Heart right ventricle (tissue), 16 donors: ENCODE results near the gene AHCY. TPM values are rescaled to one million over a fixed set of nuclear protein-coding genes. Genes with fewer than 3 reads are reported as not detected.

Experiments
- ATAC-seq, 8 donors: fragments of 200-7000 bp; cut with Tn5 transposase; one replicate each; pipeline ENCODE4 v1.9.1; 2020; ENCODE audit warnings: mild to moderate bottlenecking in 8 of 8, moderate library complexity in 8 of 8, moderate number of reproducible peaks in 1 of 8
- DNase-seq, 2 donors: peaks; one replicate each; pipeline ENCODE4 v3.0.0-alpha.2; 2020
- H3K27ac ChIP-seq, 10 donors: fragments of 200-600 bp; sonication (generic) in 2 of 10; one replicate each; pipeline versions ENCODE4 v1.5.0 to v1.8.0; 2020 to 2022; ENCODE audit warnings: mild to moderate bottlenecking in 3 of 10
- H3K27me3 ChIP-seq, 7 donors: fragments of 200-600 bp; one replicate each; pipeline ENCODE4 v1.8.0; 2021 to 2022; ENCODE audit warnings: mild to moderate bottlenecking in 2 of 7
- H3K36me3 ChIP-seq, 9 donors: fragments of 200-600 bp; sonication (generic) in 1 of 9; one replicate each; pipeline versions ENCODE4 v1.5.0 to v1.8.0; 2020 to 2022; ENCODE audit warnings: mild to moderate bottlenecking in 2 of 9
- H3K4me1 ChIP-seq, 9 donors: fragments of 200-600 bp; sonication (generic) in 1 of 9; one replicate each; pipeline versions ENCODE4 v1.5.0 to v1.8.0; 2020 to 2022; ENCODE audit warnings: mild to moderate bottlenecking in 4 of 9
- H3K4me3 ChIP-seq, 10 donors: fragments of 200-600 bp; sonication (generic) in 2 of 10; one replicate each; pipeline versions ENCODE4 v1.5.0 to v1.8.0; 2020 to 2022; ENCODE audit warnings: mild to moderate bottlenecking in 7 of 10, moderate library complexity in 2 of 10
- H3K9me3 ChIP-seq, 11 donors: fragments of 200-600 bp in 10 of 11; sonication (generic) in 2 of 11; one replicate each; pipeline versions ENCODE4 v1.5.0 to v1.8.0; 2013 to 2022; ENCODE audit warnings: mild to moderate bottlenecking in 2 of 11, control low read depth in 1 of 11, moderate library complexity in 1 of 11
- WGBS, 2 donors: extraction: QIAGEN DNeasy Blood & Tissue Kit; methylation state at CpG; one replicate each; pipeline ENCODE4 v1.1.7; 2013; ENCODE audit warnings: inconsistent platforms in 1 of 2; 5-methylcytosine and 5-hydroxymethylcytosine counted together
- intact Hi-C, 10 donors: fragments of 100-400 bp; cut with DNase I; formaldehyde crosslinking; loops; one replicate each; pipeline versions ENCODE4 v1.11.1 to v1.14.2; 2022
- polyA plus RNA-seq, 2 donors: library from polyadenylated mRNA; stranded (reverse); fragments of 200-250 nt; gene quantifications; one replicate each; pipeline ENCODE4 v1.2.3, GENCODE V29; 2013
- total RNA-seq, 10 donors: library from RNA; stranded (reverse); fragmentation: NEBNext Ultra II Directional in 3 of 10; extraction: Animal tissue kit (Norgen Biotek cat#: 25700) in 3 of 10; gene quantifications; one replicate each; pipeline versions ENCODE4 v1.2.1 to v1.2.4, GENCODE V29; 2021 to 2023
- TF ChIP-seq, protein P1 (sequence below), 9 donors: fragments of 200-600 bp; sonication (generic) in 2 of 9; IDR thresholded peaks; one replicate each; pipeline versions ENCODE4 v1.5.0 to v1.8.0; 2021 to 2022; ENCODE audit warnings: antibody characterized with exemption in 9 of 9, mild to moderate bottlenecking in 5 of 9, moderate library complexity in 1 of 9
- donor health status: Arrhythmogenic right ventricular cardiomyopathy.
- donor health status: ischemic (EF 13 %, LVEDD 7.1; RV severe dilation, severe dysfunction).
- donor health status: healthy with polysubstance abuse.
- donor health status: DM: no; HTN: yes; CAD: no.
- donor health status: DM: no; HTN: no; CAD: no.
- donor health status: ischemic (EF 25% LVEDD 6.9; RV normal size, moderate dysfunction).
- donor health status: ischemic (EF 25% LVEDD 5.7; RV mildly dilated, moderate dysfunction).
- donor health status: healthy.
- donor health status: DM: yes; HTN: yes; CAD: no.
- donor health status: Ischemic cardiomyopathy.
- donor health status: ischemic (EF 35%, LVEDD 5.7; RV mildly dilated, moderate dysfunction).
- donor health status: nonischemic (EF 11% LVEDD 7.7; RV severe dilation, severe dysfunction).
- donor health status: DM: yes; HTN: yes; CAD: no.
- donor health status: PGD.
- donor health status: ischemic (EF 29% LVEDD 5.4; RV normal size, mild dysfunction).
- donor health status: nonischemic (EF 23%, LVEDD 6.1; RV moderate dilation, normal function).

The AHCY gene
- total and polyA plus RNA-seq, 12 donors = 42.3 to 83.9 (median 56.7) TPM

DNA sequence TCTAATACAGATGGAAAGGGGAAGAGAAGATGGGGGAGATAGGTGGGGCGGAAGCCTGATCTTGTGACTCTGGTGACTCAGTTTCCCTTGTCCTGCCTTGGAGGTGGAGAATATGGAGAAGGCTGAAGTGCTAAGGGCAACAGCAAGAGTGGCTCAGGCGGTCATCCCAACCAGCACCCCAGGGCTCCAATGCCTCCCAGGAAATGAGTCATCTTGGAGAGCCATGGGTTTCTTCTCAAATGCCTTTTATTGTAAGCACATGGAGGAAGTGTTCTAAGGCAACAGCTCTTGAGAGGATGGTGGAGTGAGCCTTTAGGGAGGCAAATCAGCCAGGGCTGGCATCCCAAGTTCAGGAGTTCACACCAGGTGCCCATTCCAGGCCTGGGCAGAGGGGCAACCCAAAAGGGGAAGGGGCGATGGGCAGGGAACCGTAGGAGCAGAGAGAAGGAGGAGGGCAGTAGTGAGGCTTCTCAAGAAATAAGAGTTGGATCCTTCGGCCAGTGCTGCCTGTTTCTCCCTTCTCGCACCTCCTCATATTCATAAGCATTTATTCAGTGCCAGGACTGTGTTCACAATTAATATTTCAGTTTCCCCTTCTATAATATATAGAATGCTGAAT lies 13.2 kb upstream of the AHCY start:
- ATAC-seq (no peak), DNase-seq (no peak)
- Histone ChIP-seq H3K4me3 (no peak overlapping the region), H3K27me3 (peaks cover 0 to 13% (median 10%) of the 10 kb centered on the region in 7 donors), H3K27ac (no peak overlapping the region), H3K36me3 (no peaks in the 10 kb centered on the region), H3K9me3 (no peaks in the 10 kb centered on the region), H3K4me1 (peaks cover 3 to 19% (median 13%) of the 10 kb centered on the region in 9 donors)
- intact Hi-C loops = loop anchor here in 8 of 10 donors (10.0 kb wide), 5 partner anchors 158 to 458 kb away; partner anchors contain the start of gene TP53INP2 (in 1 of the 8)
- WGBS, 2 donors = 90 to 94% methylated on average over 6 of the region's 6 CpGs
- TF ChIP-seq, protein P1, sequence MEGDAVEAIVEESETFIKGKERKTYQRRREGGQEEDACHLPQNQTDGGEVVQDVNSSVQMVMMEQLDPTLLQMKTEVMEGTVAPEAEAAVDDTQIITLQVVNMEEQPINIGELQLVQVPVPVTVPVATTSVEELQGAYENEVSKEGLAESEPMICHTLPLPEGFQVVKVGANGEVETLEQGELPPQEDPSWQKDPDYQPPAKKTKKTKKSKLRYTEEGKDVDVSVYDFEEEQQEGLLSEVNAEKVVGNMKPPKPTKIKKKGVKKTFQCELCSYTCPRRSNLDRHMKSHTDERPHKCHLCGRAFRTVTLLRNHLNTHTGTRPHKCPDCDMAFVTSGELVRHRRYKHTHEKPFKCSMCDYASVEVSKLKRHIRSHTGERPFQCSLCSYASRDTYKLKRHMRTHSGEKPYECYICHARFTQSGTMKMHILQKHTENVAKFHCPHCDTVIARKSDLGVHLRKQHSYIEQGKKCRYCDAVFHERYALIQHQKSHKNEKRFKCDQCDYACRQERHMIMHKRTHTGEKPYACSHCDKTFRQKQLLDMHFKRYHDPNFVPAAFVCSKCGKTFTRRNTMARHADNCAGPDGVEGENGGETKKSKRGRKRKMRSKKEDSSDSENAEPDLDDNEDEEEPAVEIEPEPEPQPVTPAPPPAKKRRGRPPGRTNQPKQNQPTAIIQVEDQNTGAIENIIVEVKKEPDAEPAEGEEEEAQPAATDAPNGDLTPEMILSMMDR (IDR thresholded peaks at IDR 0.05) = no peak

DNA sequence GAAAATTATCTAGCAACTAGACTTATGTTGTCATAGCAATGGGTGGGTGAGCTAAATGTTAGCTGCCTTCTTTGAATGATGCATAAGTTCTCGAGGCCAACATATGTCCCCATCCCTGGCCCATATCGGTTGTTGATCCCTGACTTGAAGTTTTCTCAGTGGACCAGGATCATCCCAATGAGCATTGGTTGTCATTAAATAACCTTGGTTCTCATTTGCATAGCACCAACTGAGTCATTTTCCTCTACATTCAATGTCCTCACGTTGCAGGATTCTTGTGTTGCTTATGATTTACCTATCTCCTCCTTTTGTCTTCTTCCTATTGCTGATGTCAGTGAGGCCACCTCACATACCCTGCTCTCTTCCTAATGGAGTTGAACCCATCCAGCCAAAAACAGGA lies 12.1 kb upstream of the AHCY start:
- no peaks in the 10 kb centered on the region for H3K36me3 ChIP-seq
- no peak overlapping the region for H3K27ac ChIP-seq
- WGBS, 2 donors = 90 to 95% methylated on average over 3 of the region's 3 CpGs
- H3K4me3 ChIP-seq = no peak overlapping the region
- peaks cover 3 to 22% (median 17%) of the 10 kb centered on the region in 9 donors for H3K4me1 ChIP-seq
- TF ChIP-seq, protein P1 (IDR thresholded peaks at IDR 0.05) = no peak
- no peaks in the 10 kb centered on the region for H3K9me3 ChIP-seq
- no peak for ATAC-seq
- no peak for DNase-seq
- intact Hi-C loops = loop anchor here in 8 of 10 donors (10.0 kb wide), 5 partner anchors 160 to 460 kb away; partner anchors contain the start of gene TP53INP2 (in 1 of the 8)
- H3K27me3 ChIP-seq = peaks cover 0 to 19% (median 11%) of the 10 kb centered on the region in 7 donors

DNA sequence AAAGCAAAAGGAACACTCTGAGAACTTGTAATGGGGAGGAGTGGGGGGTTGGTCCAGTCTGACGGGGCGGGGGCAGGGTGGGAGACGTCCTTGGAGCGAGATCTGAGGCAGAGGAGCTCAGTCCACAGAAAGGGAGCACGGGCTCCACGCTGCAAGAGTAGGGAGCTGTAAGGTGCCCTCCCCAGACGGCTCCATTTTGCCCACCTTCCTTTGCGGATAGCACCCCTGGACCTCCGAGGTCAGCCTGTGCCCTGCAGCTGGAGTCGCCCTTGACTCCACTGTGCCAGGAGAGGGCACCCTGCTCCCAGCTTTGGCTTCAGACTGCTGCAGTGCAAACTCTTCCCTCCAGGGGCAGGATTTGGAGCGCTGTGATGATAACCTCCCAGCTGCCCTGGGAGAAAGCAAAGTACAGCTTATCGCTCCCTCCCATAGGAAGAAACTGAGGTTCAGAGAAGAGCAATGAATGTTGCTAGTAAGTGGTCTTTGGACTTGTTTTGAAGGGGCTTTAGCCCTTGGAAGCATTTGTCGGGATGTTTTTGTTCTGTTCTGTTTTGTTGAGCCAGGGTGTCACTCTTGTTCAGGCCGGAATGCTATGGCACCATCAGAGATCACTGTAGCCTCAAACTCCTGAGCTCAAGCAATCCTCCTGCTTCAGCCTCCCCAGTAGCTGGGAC lies 9.5 kb upstream of the AHCY start:
- TF ChIP-seq, protein P1 (IDR thresholded peaks at IDR 0.05) = peak; percentile 97 to 100 (median 100)
- peak; percentile 95 to 99 (median 98) for ATAC-seq
- Histone ChIP-seq H3K4me1 (peaks cover 3 to 22% (median 17%) of the 10 kb centered on the region in 9 donors), H3K27me3 (peaks cover 0 to 19% (median 11%) of the 10 kb centered on the region in 7 donors), H3K4me3 (peak overlapping the region in 6 of 10 donors; percentile 11 to 31 (median 30)), H3K9me3 (no peaks in the 10 kb centered on the region), H3K27ac (no peak overlapping the region), H3K36me3 (no peaks in the 10 kb centered on the region)
- WGBS, 2 donors = 11% methylated on average over 14 of the region's 14 CpGs
- DNase-seq = peak; percentile 82 to 86
- intact Hi-C loops = loop anchor here (2.0 to 10.0 kb wide), 14 partner anchors 160 to 462 kb away; partner anchors contain the start of genes DYNLRB1 (in 1 of the 10) and TP53INP2 (in 1 of the 10)

DNA sequence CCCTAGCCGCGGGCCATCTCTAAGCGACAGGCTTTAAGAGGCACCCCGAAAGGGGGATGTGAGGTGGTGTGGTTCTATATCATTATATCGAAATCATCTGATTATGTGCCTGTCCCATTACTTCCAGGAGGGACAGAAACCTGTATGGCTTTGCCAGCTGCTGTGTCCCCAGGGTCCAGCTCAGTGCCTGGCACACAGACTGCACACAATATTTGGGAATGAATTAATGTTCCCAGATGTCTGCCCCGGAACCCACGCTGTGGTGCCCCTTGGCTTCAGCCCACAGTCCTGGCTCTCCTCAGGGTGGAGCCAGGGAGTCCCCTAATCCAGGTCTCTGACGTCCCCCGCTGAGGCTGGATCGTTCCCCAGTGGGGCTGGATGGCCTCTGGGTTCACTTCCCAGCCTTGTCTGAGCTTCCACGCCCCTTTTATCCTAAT lies 8.9 kb upstream of the AHCY start:
- TF ChIP-seq, protein P1 (IDR thresholded peaks at IDR 0.05) = no peak
- Histone ChIP-seq H3K27ac (no peak overlapping the region), H3K4me3 (peak overlapping the region in 5 of 10 donors; percentile 5 to 31 (median 23)), H3K36me3 (no peaks in the 10 kb centered on the region), H3K27me3 (peaks cover 0 to 19% (median 11%) of the 10 kb centered on the region in 7 donors), H3K4me1 (peaks cover 3 to 22% (median 17%) of the 10 kb centered on the region in 9 donors), H3K9me3 (no peaks in the 10 kb centered on the region)
- peak in 7 of 8 donors; percentile 11 to 54 (median 22) for ATAC-seq
- WGBS, 2 donors = 21 to 22% methylated on average over 11 of the region's 11 CpGs
- intact Hi-C loops = loop anchor here (2.0 to 10.0 kb wide), 14 partner anchors 160 to 463 kb away; partner anchors contain the start of genes DYNLRB1 (in 1 of the 10) and TP53INP2 (in 1 of the 10)
- DNase-seq = no peak
